ENCODE results near the gene SPINT1.

Gene SPINT1

GRCh38 chr15:40825661-40826422 lies 18.0 kb upstream of the SPINT1 start:
- DNase-seq: no peak
- TF ChIP-seq CTCF (IDR thresholded peaks at IDR 0.05; ENCODE audit: low read depth, low read length): no peak
- H3K27ac ChIP-seq: no peak overlapping the region

GRCh38 chr15:40826423-40827075 lies 17.3 kb upstream of the SPINT1 start:
- Histone ChIP-seq H3K36me3 (no peaks in the 10 kb centered on the region), H3K27ac (no peak overlapping the region), H3K27me3 (ENCODE audit: insufficient read depth, low read depth, severe bottlenecking) (no peaks in the 10 kb centered on the region), H3K4me3 (ENCODE audit: low read depth, low read length) (no peak overlapping the region), H3K9me3 (ENCODE audit: severe bottlenecking) (no peaks in the 10 kb centered on the region)
- TF ChIP-seq CTCF (IDR thresholded peaks at IDR 0.05; ENCODE audit: low read depth, low read length): no peak
- no peak for DNase-seq

More at GRCh38 chr15:40825661-40826422, 18.0 kb upstream of the SPINT1 start:
- no peaks in the 10 kb centered on the region for H3K36me3 ChIP-seq
- H3K27me3 ChIP-seq (ENCODE audit: insufficient read depth, low read depth, severe bottlenecking): no peaks in the 10 kb centered on the region
- no peaks in the 10 kb centered on the region for H3K9me3 ChIP-seq (ENCODE audit: severe bottlenecking)
- H3K4me3 ChIP-seq (ENCODE audit: low read depth, low read length): no peak overlapping the region

GRCh38 chr15:40828447-40829036 lies 15.3 kb upstream of the SPINT1 start, which contains the start of gene PPP1R14D:
PPP1R14D (minus strand) TSS chr15:40828708; CDS start chr15:40828641, 67 bp downstream.
- H3K4me3 ChIP-seq (ENCODE audit: low read depth, low read length): no peak within 1 kb of the TSS
- no peak for DNase-seq
- TF ChIP-seq CTCF (IDR thresholded peaks at IDR 0.05; ENCODE audit: low read depth, low read length): no peak
- H3K36me3 ChIP-seq: no peaks in the 10 kb centered on the region
- no peaks in the 10 kb centered on the region for H3K9me3 ChIP-seq (ENCODE audit: severe bottlenecking)
- no peak within 1 kb of the TSS for H3K27ac ChIP-seq
- no peaks in the 10 kb centered on the region for H3K27me3 ChIP-seq (ENCODE audit: insufficient read depth, low read depth, severe bottlenecking)

- no peaks in the 10 kb centered on the region for H3K36me3 ChIP-seq
- H3K27ac ChIP-seq: no peak overlapping the region
- no peaks in the 10 kb centered on the region for H3K9me3 ChIP-seq (ENCODE audit: severe bottlenecking)
- no peak overlapping the region for H3K4me3 ChIP-seq (ENCODE audit: low read depth, low read length)
- no peak for DNase-seq
- no peaks in the 10 kb centered on the region for H3K27me3 ChIP-seq (ENCODE audit: insufficient read depth, low read depth, severe bottlenecking)
- no peak for TF ChIP-seq CTCF (IDR thresholded peaks at IDR 0.05; ENCODE audit: low read depth, low read length)
Observed at GRCh38 chr15:40829115-40829514, 14.7 kb upstream of the SPINT1 start.

- no peak overlapping the region for H3K4me3 ChIP-seq (ENCODE audit: low read depth, low read length)
- H3K27me3 ChIP-seq (ENCODE audit: insufficient read depth, low read depth, severe bottlenecking): no peaks in the 10 kb centered on the region
- no peaks in the 10 kb centered on the region for H3K36me3 ChIP-seq
- no peak overlapping the region for H3K27ac ChIP-seq
- H3K9me3 ChIP-seq (ENCODE audit: severe bottlenecking): no peaks in the 10 kb centered on the region
- no peak for TF ChIP-seq CTCF (IDR thresholded peaks at IDR 0.05; ENCODE audit: low read depth, low read length)
- DNase-seq: no peak
Observed at GRCh38 chr15:40830884-40831283, 13.0 kb upstream of the SPINT1 start.

Measured in WERI-Rb-1 (cell line).